Testis (tissue), 2 donors: ENCODE results near the gene TLCD4.

ENCODE experiments used
- CTCF ChIP-seq, 3 experiments: fragments of 450-650 bp in 2 of 3; fragments of 200-600 bp in 1 of 3; sonication (generic) in 1 of 3; IDR thresholded peaks; one replicate each; pipeline ENCODE4 v1.5.1; 2016 to 2019; ENCODE audit warnings: antibody characterized with exemption in 3 of 3, mild to moderate bottlenecking in 2 of 3, moderate library complexity in 1 of 3
- POLR2A ChIP-seq: fragments of 450-650 bp; IDR thresholded peaks from one replicate; pipeline ENCODE4 v1.6.1; 2017; ENCODE audit warnings: antibody characterized with exemption, mild to moderate bottlenecking, moderate library complexity

GRCh38 chr1:95088303-95088702 is 28.9 kb upstream of the TLCD4 start:
- no peak for TF ChIP-seq CTCF (IDR thresholded peaks at IDR 0.05)
- TF ChIP-seq POLR2A, result no peak
